Measurements from ENCODE around the gene RASAL2. TPM values are rescaled to one million over a fixed set of nuclear protein-coding genes. Genes with fewer than 3 reads are reported as not detected.
"Not testable (repeated sequence)": the region's sequence is repeated elsewhere in the genome, so short reads cannot be mapped to it uniquely, and the experiment has no call there.

Gene RASAL2
- total RNA-seq, 1 experiment from 2014 or later = not detected

DNA sequence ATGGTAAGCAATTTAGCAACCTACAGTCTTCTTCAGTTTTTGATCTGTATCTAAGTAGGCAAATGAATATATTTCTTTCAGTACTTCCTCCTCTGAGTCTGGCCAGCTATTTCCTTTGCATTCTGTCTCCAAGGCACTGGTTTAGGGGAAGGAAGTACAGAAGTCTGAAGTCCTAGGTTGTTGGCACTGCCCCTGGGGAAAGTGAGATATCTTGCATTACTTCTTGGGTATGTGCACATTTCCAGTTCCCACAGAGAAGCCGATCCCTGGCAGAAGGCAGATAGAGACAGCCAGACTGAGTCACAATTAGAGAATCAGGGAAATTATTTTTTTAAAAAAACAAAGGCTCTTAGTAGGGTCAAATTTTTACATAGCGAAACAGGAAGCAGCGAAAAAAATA lies 98.8 kb downstream of the RASAL2 start:
- peaks cover 13% of the 10 kb centered on the region for H3K4me1 ChIP-seq (ENCODE audit: low read length)
- H4K20me1 ChIP-seq (ENCODE audit: insufficient read depth, low read depth, low read length) = no peaks in the 10 kb centered on the region
- H3K4me2 ChIP-seq (ENCODE audit: low read depth, low read length, poor library complexity, severe bottlenecking) = peak overlapping the region; percentile 55
- H3K9me3 ChIP-seq (ENCODE audit: low read length) = no peaks in the 10 kb centered on the region
- H3K9me2 ChIP-seq (replicated peaks; ENCODE audit: insufficient read depth, low read length) = no peaks in the 10 kb centered on the region
- H3K36me3 ChIP-seq (ENCODE audit: insufficient read depth, low read length) = no peaks in the 10 kb centered on the region
- H3K27ac ChIP-seq (ENCODE audit: low read length) = no peak overlapping the region
- peak overlapping the region; percentile 17; the same call in 1 of the 2 replicates for H2AFZ ChIP-seq (ENCODE audit: low read length)
- peak overlapping the region; percentile 29; the same call in 1 of the 2 replicates for H3K4me3 ChIP-seq (ENCODE audit: low read length)
- 0 out of 2 replicates have a peak, but pooled peaks cover 3% of the 10 kb centered on the region for H3K27me3 ChIP-seq (ENCODE audit: low read length)
- DNase-seq = peak; percentile 75
- no peaks in the 10 kb centered on the region for H3K79me2 ChIP-seq (ENCODE audit: low read length)
- no peak overlapping the region for H3K9ac ChIP-seq (ENCODE audit: low read length)

DNA sequence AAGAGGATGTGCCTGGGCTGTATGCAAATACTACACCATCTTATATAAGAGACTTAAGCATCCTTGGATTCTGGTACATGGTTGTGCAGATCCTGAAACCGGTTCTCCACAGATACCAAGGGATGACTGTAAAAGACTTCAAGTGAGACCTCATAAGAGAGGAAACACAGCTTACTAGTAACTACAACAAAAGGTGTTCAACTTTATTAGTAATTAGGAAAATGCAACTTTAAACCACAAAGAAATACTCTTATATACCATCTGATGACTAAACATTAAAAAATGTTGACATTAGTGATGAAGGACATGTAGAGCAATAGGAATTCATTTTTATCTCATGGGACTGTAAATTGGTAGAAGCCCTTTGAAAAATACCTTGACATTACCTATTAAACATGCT lies 102.7 kb downstream of the RASAL2 start:
- Histone ChIP-seq H3K27ac (ENCODE audit: low read length) (no peak overlapping the region), H3K4me2 (ENCODE audit: low read depth, low read length, poor library complexity, severe bottlenecking) (no peak overlapping the region), H3K4me1 (ENCODE audit: low read length) (peaks cover 13% of the 10 kb centered on the region), H2AFZ (ENCODE audit: low read length) (no peak overlapping the region), H3K9me2 (replicated peaks; ENCODE audit: insufficient read depth, low read length) (no peaks in the 10 kb centered on the region), H4K20me1 (ENCODE audit: insufficient read depth, low read depth, low read length) (no peaks in the 10 kb centered on the region), H3K36me3 (ENCODE audit: insufficient read depth, low read length) (no peaks in the 10 kb centered on the region), H3K27me3 (ENCODE audit: low read length) (no peaks in the 10 kb centered on the region), H3K9ac (ENCODE audit: low read length) (no peak overlapping the region), H3K4me3 (ENCODE audit: low read length) (no peak overlapping the region), H3K9me3 (ENCODE audit: low read length) (no peaks in the 10 kb centered on the region), H3K79me2 (ENCODE audit: low read length) (no peaks in the 10 kb centered on the region)
- DNase-seq = no peak

DNA sequence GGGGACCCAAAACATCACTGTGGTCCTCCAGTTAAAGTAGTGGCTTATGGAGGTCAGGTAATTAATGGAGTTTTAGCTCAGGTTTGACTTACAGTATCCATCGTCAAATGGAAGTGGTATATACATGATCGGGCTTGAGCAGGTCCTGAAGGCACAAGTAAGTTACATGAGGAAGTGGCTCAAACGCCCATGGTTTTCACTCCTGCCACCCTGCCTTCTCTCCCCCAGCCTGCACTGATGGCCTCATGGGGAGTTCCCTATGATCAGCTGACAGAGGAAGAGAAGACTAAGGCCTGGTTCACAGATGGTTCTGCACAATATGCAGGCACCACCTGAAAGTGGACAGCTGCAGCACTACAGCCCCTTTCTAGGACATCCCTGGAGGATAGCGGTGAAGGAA lies 108.2 kb downstream of the RASAL2 start:
- H3K4me3 ChIP-seq (ENCODE audit: low read length); H3K9me3 ChIP-seq (ENCODE audit: low read length); H3K4me1 ChIP-seq (ENCODE audit: low read length): not testable (repeated sequence)

DNA sequence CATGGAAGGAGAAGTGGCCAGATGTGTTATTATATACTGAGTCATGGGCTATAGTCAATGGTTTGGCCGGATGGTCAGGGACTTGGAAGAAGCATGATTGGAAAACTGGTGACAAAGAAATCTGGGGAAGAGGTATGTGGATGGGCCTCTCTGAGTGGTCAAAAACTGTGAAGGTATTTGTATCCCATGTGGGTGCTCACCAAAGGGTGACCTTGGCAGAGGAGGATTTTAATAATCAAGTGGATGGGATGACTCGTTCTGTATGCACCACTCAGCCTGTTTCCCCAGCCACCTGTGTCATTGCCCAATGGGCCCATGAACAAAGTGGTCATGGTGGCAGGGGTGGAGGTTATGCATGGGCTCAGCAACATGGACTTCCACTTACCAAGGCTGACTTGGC lies 108.6 kb downstream of the RASAL2 start:
- not testable (repeated sequence) for H3K9me2 ChIP-seq (replicated peaks; ENCODE audit: insufficient read depth, low read length); H3K9me3 ChIP-seq (ENCODE audit: low read length); H3K9ac ChIP-seq (ENCODE audit: low read length); H3K36me3 ChIP-seq (ENCODE audit: insufficient read depth, low read length); DNase-seq; H3K27me3 ChIP-seq (ENCODE audit: low read length); H3K4me3 ChIP-seq (ENCODE audit: low read length); H3K79me2 ChIP-seq (ENCODE audit: low read length); H3K4me1 ChIP-seq (ENCODE audit: low read length); H4K20me1 ChIP-seq (ENCODE audit: insufficient read depth, low read depth, low read length); H2AFZ ChIP-seq (ENCODE audit: low read length); H3K4me2 ChIP-seq (ENCODE audit: low read depth, low read length, poor library complexity, severe bottlenecking); H3K27ac ChIP-seq (ENCODE audit: low read length)

More for the DNA sequence above, 108.2 kb downstream of the RASAL2 start:
- H3K9me2 ChIP-seq (replicated peaks; ENCODE audit: insufficient read depth, low read length); H3K4me2 ChIP-seq (ENCODE audit: low read depth, low read length, poor library complexity, severe bottlenecking); H3K79me2 ChIP-seq (ENCODE audit: low read length); H3K27me3 ChIP-seq (ENCODE audit: low read length); H4K20me1 ChIP-seq (ENCODE audit: insufficient read depth, low read depth, low read length); H2AFZ ChIP-seq (ENCODE audit: low read length); H3K27ac ChIP-seq (ENCODE audit: low read length); H3K9ac ChIP-seq (ENCODE audit: low read length); DNase-seq; H3K36me3 ChIP-seq (ENCODE audit: insufficient read depth, low read length): not testable (repeated sequence)

DNA sequence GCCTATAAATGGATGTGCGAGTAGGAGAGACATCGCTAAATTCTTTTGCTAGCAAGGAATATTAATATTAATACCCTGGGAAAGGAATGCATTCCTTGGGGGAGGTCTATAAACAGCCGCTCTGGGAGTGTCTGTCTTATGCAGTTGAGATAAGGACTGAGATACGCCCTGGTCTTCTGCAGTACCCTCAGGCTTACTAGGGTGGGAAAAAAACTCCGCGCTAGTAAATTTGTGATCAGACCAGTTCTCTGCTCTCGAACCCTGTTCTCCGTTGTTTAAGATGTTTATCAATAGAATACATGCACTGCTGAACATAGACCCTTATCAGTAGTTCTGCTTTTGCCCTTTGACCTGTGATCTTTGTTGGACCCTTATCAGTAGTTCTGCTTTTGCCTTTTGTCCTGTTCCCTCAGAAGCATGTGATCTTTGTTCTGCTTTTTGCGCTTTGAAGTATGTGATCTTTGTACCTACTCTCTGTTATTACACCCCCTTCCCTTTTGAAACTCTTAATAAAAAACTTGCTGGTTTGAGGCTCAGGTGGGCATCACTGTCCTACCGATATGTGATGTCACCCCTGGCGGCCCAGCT lies 114.5 kb downstream of the RASAL2 start:
- H3K9me2 ChIP-seq (replicated peaks; ENCODE audit: insufficient read depth, low read length); H3K4me1 ChIP-seq (ENCODE audit: low read length); H3K36me3 ChIP-seq (ENCODE audit: insufficient read depth, low read length); H3K27ac ChIP-seq (ENCODE audit: low read length); H2AFZ ChIP-seq (ENCODE audit: low read length); H4K20me1 ChIP-seq (ENCODE audit: insufficient read depth, low read depth, low read length); H3K9me3 ChIP-seq (ENCODE audit: low read length); H3K9ac ChIP-seq (ENCODE audit: low read length); H3K4me3 ChIP-seq (ENCODE audit: low read length); H3K79me2 ChIP-seq (ENCODE audit: low read length); H3K4me2 ChIP-seq (ENCODE audit: low read depth, low read length, poor library complexity, severe bottlenecking); H3K27me3 ChIP-seq (ENCODE audit: low read length); DNase-seq: not testable (repeated sequence)

DNA sequence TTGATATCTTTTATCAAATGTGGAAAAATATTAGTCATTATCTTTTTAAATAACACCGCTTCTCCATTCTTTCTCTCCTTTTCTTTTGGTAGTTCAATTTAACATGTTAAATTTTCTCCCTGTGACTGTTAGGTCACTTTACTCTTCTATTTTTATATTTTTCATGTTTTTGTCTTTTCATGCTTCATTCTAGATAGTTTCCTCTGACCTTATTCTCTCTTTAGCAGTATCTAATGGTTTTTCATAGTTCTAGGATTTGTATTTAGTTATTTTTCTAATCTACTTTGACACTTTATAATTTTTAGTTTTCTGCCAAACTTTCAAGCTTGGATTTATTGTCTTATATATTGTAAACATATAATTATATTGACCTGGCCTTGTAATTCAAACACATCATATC lies 116.0 kb downstream of the RASAL2 start:
- no peak for DNase-seq
- H3K4me3 ChIP-seq (ENCODE audit: low read length) = no peak overlapping the region
- no peaks in the 10 kb centered on the region for H4K20me1 ChIP-seq (ENCODE audit: insufficient read depth, low read depth, low read length)
- H3K4me2 ChIP-seq (ENCODE audit: low read depth, low read length, poor library complexity, severe bottlenecking) = no peak overlapping the region
- no peak overlapping the region for H3K27ac ChIP-seq (ENCODE audit: low read length)
- no peaks in the 10 kb centered on the region for H3K9me3 ChIP-seq (ENCODE audit: low read length)
- H3K9ac ChIP-seq (ENCODE audit: low read length) = no peak overlapping the region
- H3K9me2 ChIP-seq (replicated peaks; ENCODE audit: insufficient read depth, low read length) = no peaks in the 10 kb centered on the region
- no peaks in the 10 kb centered on the region for H3K4me1 ChIP-seq (ENCODE audit: low read length)
- no peaks in the 10 kb centered on the region for H3K36me3 ChIP-seq (ENCODE audit: insufficient read depth, low read length)
- H2AFZ ChIP-seq (ENCODE audit: low read length) = no peak overlapping the region
- no peaks in the 10 kb centered on the region for H3K79me2 ChIP-seq (ENCODE audit: low read length)
- H3K27me3 ChIP-seq (ENCODE audit: low read length) = no peaks in the 10 kb centered on the region

DNA sequence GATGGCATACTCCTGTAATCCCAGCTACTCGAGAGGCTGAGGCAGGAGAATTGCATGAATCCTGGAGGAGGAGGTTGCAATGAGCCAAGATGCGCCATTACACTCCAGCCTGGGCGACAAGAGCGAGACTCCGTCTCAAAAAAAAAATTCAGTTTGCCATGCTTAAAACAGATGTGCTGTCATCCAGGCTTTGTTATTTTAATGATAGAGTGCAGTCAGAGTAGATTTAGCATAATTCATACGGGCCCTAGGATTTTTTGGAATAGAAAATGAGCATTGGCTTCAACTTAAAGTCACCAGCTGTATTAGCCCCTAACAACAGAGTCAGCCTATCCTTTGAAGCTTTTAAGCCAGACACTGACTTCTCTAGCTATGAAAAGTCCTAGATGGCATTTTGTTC lies 124.6 kb downstream of the RASAL2 start:
- Histone ChIP-seq H3K27ac (ENCODE audit: low read length) (no peak overlapping the region), H3K79me2 (ENCODE audit: low read length) (no peaks in the 10 kb centered on the region), H3K9me3 (ENCODE audit: low read length) (no peaks in the 10 kb centered on the region), H3K36me3 (ENCODE audit: insufficient read depth, low read length) (no peaks in the 10 kb centered on the region), H3K9ac (ENCODE audit: low read length) (no peak overlapping the region), H3K4me1 (ENCODE audit: low read length) (no peaks in the 10 kb centered on the region), H3K4me2 (ENCODE audit: low read depth, low read length, poor library complexity, severe bottlenecking) (no peak overlapping the region), H4K20me1 (ENCODE audit: insufficient read depth, low read depth, low read length) (no peaks in the 10 kb centered on the region), H3K9me2 (replicated peaks; ENCODE audit: insufficient read depth, low read length) (no peaks in the 10 kb centered on the region), H2AFZ (ENCODE audit: low read length) (no peak overlapping the region), H3K27me3 (ENCODE audit: low read length) (no peaks in the 10 kb centered on the region), H3K4me3 (ENCODE audit: low read length) (no peak overlapping the region)
- DNase-seq = no peak

DNA sequence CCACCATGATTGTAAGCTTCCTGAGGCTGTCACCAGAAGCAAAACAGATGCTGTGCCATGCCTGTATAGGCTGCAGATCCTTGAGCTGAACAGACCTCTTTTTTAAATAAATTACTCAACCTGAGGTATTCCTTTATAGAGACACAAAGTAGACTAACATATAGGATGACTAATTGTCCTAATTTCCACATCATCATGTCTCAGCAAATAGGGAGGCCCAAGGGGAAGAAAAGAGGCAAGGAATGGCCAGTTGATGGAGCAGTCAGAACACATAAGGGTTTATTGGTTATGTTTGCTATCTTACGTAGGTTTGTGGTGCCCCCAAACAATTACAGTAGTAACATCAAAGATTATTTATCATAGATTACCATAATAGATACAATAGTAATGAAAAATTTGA lies 126.2 kb downstream of the RASAL2 start:
- Histone ChIP-seq H3K9me3 (ENCODE audit: low read length) (no peaks in the 10 kb centered on the region), H4K20me1 (ENCODE audit: insufficient read depth, low read depth, low read length) (no peaks in the 10 kb centered on the region), H3K79me2 (ENCODE audit: low read length) (no peaks in the 10 kb centered on the region), H3K9ac (ENCODE audit: low read length) (no peak overlapping the region), H2AFZ (ENCODE audit: low read length) (no peak overlapping the region), H3K4me3 (ENCODE audit: low read length) (no peak overlapping the region), H3K27ac (ENCODE audit: low read length) (no peak overlapping the region), H3K9me2 (replicated peaks; ENCODE audit: insufficient read depth, low read length) (no peaks in the 10 kb centered on the region), H3K27me3 (ENCODE audit: low read length) (no peaks in the 10 kb centered on the region), H3K36me3 (ENCODE audit: insufficient read depth, low read length) (no peaks in the 10 kb centered on the region), H3K4me2 (ENCODE audit: low read depth, low read length, poor library complexity, severe bottlenecking) (no peak overlapping the region), H3K4me1 (ENCODE audit: low read length) (no peaks in the 10 kb centered on the region)
- no peak for DNase-seq

DNA sequence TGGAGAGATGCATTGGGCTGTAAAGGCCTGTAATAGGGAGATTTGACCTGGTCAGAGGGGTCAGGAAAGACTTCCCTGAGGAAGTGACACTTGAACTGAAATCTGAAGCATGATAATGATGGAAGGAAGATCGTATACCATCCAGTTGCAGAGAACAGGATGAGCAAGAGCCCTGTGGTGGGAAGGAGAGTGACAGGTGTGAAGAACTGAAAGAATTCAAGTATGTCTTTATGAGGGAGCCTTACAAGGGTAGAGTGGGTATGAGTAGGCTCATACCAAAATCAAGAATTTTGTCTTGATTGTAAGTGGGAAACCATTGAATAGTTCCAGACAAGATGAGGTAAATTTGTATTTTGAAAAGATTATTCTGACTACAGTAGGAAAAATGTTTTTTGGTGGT lies 129.4 kb downstream of the RASAL2 start:
- H3K79me2 ChIP-seq (ENCODE audit: low read length) = no peaks in the 10 kb centered on the region

More for the DNA sequence above, 129.4 kb downstream of the RASAL2 start:
- no peak overlapping the region for H3K4me3 ChIP-seq (ENCODE audit: low read length)
- H3K4me1 ChIP-seq (ENCODE audit: low read length) = no peaks in the 10 kb centered on the region
- no peaks in the 10 kb centered on the region for H3K36me3 ChIP-seq (ENCODE audit: insufficient read depth, low read length)
- no peak overlapping the region for H3K9ac ChIP-seq (ENCODE audit: low read length)
- no peaks in the 10 kb centered on the region for H4K20me1 ChIP-seq (ENCODE audit: insufficient read depth, low read depth, low read length)
- no peak overlapping the region for H3K4me2 ChIP-seq (ENCODE audit: low read depth, low read length, poor library complexity, severe bottlenecking)
- H3K9me3 ChIP-seq (ENCODE audit: low read length) = no peaks in the 10 kb centered on the region
- H3K27me3 ChIP-seq (ENCODE audit: low read length) = no peaks in the 10 kb centered on the region
- no peak overlapping the region for H3K27ac ChIP-seq (ENCODE audit: low read length)
- no peak overlapping the region for H2AFZ ChIP-seq (ENCODE audit: low read length)
- no peak for DNase-seq
- H3K9me2 ChIP-seq (replicated peaks; ENCODE audit: insufficient read depth, low read length) = no peaks in the 10 kb centered on the region
